CD4-positive, alpha-beta T cell treated with Interleukin-12 subunit alpha and Interleukin-12 subunit beta, for 1 hour (primary cell): ENCODE data around the gene AK5.
"Not testable (repeated sequence)": the region's sequence is repeated elsewhere in the genome, so short reads cannot be mapped to it uniquely, and the experiment has no call there.

Experiments
- DNase-seq: peaks from one replicate; pipeline ENCODE4 v3.0.0-alpha.2; 2020

The AK5 gene

GRCh38 chr1:77406661-77407060 lies 124.8 kb downstream of the AK5 start:
- DNase-seq = no peak

GRCh38 chr1:77407738-77408375 lies 126.0 kb downstream of the AK5 start:
- DNase-seq = no peak

- not testable (repeated sequence) for DNase-seq
These were observed 127.1 kb downstream of the AK5 start for GRCh38 chr1:77408933-77409332.

GRCh38 chr1:77412069-77412819 lies 130.4 kb downstream of the AK5 start:
- DNase-seq = no peak

- no peak for DNase-seq
These were observed 131.2 kb downstream of the AK5 start for GRCh38 chr1:77412820-77413530.

GRCh38 chr1:77413541-77414335 lies 131.9 kb downstream of the AK5 start:
- DNase-seq = no peak

- no peak for DNase-seq
These were observed 133.8 kb downstream of the AK5 start for GRCh38 chr1:77415579-77415978.

GRCh38 chr1:77416692-77417450 lies 135.1 kb downstream of the AK5 start:
- no peak for DNase-seq

- not testable (repeated sequence) for DNase-seq
These were observed 136.2 kb downstream of the AK5 start for GRCh38 chr1:77418055-77418454.

GRCh38 chr1:77421504-77422233 lies 139.8 kb downstream of the AK5 start:
- peak; percentile 33 for DNase-seq

- no peak for DNase-seq
These were observed 142.4 kb downstream of the AK5 start for GRCh38 chr1:77424236-77424635.

GRCh38 chr1:77428068-77428467 lies 146.2 kb downstream of the AK5 start:
- DNase-seq = no peak

- DNase-seq = peak; percentile 57
These were observed 149.3 kb downstream of the AK5 start for GRCh38 chr1:77430966-77431690.

- no peak for DNase-seq
These were observed 152.1 kb downstream of the AK5 start for GRCh38 chr1:77433934-77434333.

- DNase-seq = no peak
These were observed 153.1 kb downstream of the AK5 start for GRCh38 chr1:77434967-77435366.

- no peak for DNase-seq
These were observed 156.6 kb downstream of the AK5 start for GRCh38 chr1:77438236-77438913.

- DNase-seq = no peak
These were observed 165.2 kb downstream of the AK5 start for GRCh38 chr1:77446841-77447555.

- no peak for DNase-seq
These were observed 165.8 kb downstream of the AK5 start for GRCh38 chr1:77447669-77448068.

GRCh38 chr1:77459881-77460280 lies 178.1 kb downstream of the AK5 start:
- no peak for DNase-seq

GRCh38 chr1:77461691-77462090 lies 179.9 kb downstream of the AK5 start:
- no peak for DNase-seq
